ENCODE data around the gene ZNF664. TPM values are rescaled to one million over a fixed set of nuclear protein-coding genes. Genes with fewer than 3 reads are reported as not detected.

ZNF664 gene
- total RNA-seq, 1 experiment from 2014 or later: 34.2 TPM

- DNase-seq: no peak
Measured at GRCh38 chr12:124006846-124007713, 34.1 kb downstream of the ZNF664 start.

DNA sequence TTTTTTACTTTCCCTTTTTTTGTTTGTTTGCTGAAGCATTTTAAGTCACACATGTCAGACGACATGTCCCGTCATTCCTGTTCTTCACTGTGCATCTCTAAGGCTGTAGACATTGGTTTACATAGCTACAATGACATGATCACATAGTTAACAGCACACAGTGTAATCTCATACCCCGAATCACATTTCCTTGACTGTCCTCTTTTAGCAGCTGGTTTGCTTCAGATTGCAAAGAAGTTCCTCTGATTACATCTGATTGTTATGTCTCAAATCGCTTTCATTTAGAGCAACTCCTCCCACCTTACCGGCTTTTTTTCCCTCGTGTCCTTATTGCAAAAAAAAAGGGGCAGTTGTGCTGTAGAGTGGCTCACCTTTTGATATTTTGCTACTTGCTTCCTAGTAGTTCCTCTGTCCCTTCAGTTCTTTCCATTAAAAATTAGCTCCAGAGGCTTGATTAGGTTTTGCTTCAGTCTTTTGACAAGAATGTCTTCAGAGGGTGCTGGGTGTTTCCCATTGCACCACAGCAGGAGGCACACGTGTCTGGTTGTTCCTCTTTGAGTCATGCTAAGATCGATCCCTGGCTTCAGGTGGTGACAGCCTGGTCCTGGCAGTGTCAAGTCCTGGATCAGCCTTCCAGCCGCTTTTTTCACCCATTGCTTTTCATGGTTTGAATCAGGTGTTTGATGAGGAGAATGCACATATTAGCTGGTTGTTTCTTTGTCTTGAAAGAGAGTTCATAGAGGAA, 35.0 kb downstream of the ZNF664 start:
- Histone ChIP-seq H3K36me3 (peaks cover 15% of the 10 kb centered on the region), H3K4me3 (no peak overlapping the region), H3K9me3 (no peaks in the 10 kb centered on the region), H3K27me3 (no peaks in the 10 kb centered on the region)
- no peak for DNase-seq

More at GRCh38 chr12:124006846-124007713, 34.1 kb downstream of the ZNF664 start:
- peaks cover 15% of the 10 kb centered on the region for H3K36me3 ChIP-seq
- no peaks in the 10 kb centered on the region for H3K27me3 ChIP-seq
- no peaks in the 10 kb centered on the region for H3K9me3 ChIP-seq
- no peak overlapping the region for H3K4me3 ChIP-seq

DNA sequence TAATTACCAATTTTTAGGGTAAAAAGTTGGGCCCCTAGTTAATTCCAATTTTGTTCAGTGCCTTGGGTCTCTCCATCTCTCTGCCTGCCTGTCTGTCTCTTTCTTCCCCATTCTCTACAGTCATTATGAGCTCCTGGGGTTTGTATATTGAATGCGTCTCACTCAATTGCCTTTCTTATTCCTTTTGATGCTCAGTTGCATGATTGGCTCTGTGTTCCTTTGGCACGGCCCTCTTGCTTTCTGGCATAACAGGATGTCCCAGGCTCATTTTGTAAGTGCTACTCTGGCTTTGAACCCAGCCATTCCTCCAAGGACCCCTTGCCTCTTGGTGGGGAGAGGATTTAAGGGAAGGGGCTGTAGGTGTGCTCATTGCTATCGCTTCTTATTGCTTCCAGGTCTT, 35.6 kb downstream of the ZNF664 start:
- Histone ChIP-seq H3K27me3 (no peaks in the 10 kb centered on the region), H3K9me3 (no peaks in the 10 kb centered on the region), H3K36me3 (peaks cover 14% of the 10 kb centered on the region), H3K4me3 (no peak overlapping the region)
- DNase-seq: no peak

GRCh38 chr12:124009781-124010180, 36.8 kb downstream of the ZNF664 start:
- Histone ChIP-seq H3K4me3 (no peak overlapping the region), H3K27me3 (no peaks in the 10 kb centered on the region), H3K9me3 (no peaks in the 10 kb centered on the region), H3K36me3 (peaks cover 10% of the 10 kb centered on the region)
- DNase-seq: no peak

- H3K4me3 ChIP-seq: no peak overlapping the region
- no peaks in the 10 kb centered on the region for H3K9me3 ChIP-seq
- peaks cover 10% of the 10 kb centered on the region for H3K36me3 ChIP-seq
- H3K27me3 ChIP-seq: no peaks in the 10 kb centered on the region
- DNase-seq: no peak
Measured at GRCh38 chr12:124010687-124011086, 37.7 kb downstream of the ZNF664 start.

DNA sequence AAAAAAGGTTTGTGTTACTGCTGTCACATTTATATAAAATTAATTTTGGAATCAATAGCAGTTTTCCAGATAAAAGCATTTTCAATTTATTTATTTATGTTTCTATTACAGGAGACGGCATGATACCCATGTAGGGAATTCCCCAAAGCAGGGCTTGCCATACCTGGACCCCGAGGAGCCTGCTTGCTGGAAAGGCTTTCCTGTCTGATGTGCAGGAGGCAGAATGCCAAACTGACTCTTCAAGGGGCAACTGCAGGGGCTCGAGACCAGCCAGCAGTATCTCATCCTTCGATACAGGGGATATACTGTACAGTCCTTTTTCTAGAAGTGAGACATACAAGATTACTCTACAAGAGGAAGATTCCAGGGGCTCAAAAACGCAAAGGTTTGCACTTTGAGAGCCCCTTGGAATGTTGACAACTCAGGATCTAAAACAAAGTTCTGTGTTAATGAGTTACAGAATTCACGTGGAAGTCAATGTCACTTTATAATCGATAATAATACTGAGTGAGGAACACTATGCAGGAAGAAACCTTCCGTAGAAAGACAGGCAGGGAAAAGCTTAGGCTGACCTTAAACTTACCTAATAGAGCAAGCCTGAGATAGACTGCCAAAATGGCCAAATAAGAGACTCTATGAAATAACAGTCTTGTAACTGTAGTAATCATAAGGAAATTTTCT, 38.6 kb downstream of the ZNF664 start:
- H3K4me3 ChIP-seq: no peak overlapping the region
- DNase-seq: no peak
- no peaks in the 10 kb centered on the region for H3K27me3 ChIP-seq
- H3K9me3 ChIP-seq: no peaks in the 10 kb centered on the region
- peaks cover 10% of the 10 kb centered on the region for H3K36me3 ChIP-seq

GRCh38 chr12:124013073-124013472, 40.1 kb downstream of the ZNF664 start:
- no peak for DNase-seq
- H3K36me3 ChIP-seq: peaks cover 10% of the 10 kb centered on the region
- H3K9me3 ChIP-seq: no peaks in the 10 kb centered on the region
- H3K4me3 ChIP-seq: no peak overlapping the region
- no peaks in the 10 kb centered on the region for H3K27me3 ChIP-seq

DNA sequence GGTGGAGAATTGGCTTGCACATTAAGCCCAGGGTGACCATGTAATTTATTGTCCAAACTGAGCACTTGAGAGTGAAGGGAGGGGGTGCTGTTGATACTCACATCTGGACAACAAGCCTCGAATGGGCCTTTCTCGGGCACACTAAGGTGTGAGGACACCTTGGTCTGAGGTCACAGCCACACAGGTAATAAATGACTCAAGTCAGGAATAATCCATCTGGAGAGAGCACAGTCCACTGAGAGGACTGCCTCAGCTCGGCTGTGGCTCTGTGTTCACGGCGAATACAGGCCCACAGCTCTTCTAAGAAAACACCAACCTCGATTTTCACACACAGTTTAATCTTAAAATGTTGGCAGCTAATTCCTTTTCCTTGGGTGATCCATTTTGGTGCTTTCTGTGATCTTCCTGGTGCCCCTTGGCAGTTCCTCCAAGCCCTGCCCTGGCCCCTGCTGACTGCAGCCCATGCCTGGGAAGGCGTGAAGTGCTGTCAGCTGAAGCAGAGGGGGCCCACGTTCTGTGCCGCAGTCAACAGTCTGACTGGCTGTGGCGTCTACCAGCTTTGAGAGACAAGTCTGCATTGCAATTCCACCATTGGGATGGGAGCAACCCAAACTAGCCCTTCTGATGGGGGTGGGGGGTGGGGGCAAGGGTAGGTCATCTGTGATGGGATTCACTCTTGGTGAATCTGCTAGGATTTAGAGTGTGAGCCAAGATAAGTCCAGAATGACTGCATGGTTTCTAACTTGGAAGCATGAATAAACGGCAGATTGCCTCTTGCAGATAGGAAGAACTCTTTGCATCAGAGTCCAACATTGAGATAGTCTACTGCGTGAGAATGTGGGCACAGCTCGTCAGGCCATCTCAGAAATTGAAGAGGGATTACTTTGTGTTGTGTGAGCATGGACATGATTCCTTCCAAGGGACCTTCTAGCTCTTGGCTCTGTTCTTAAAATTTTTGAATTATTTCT, 42.8 kb downstream of the ZNF664 start:
- Histone ChIP-seq H3K4me3 (no peak overlapping the region), H3K36me3 (peaks cover 8% of the 10 kb centered on the region), H3K27me3 (no peaks in the 10 kb centered on the region), H3K9me3 (no peaks in the 10 kb centered on the region)
- DNase-seq: no peak

DNA sequence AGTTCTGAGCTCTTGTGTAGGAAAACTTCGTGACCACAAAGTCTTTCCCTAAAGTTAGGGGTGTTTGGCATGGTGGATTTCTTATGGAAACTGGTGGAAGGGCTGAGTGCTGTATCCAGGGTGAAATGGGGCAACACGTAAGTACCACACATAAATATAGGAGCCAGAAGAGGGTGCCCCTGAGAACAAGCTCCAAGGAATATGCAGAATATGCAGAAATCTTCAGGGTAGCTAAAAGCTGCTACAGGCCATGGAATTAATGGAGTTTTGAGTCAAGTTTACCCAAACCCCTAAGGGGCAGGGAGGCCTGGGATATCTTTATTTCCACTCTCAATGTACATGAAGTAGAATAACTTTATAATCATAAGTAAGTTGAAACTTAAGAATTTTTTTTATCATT, 44.0 kb downstream of the ZNF664 start:
- Histone ChIP-seq H3K27me3 (no peaks in the 10 kb centered on the region), H3K9me3 (no peaks in the 10 kb centered on the region), H3K36me3 (peaks cover under 1% of the 10 kb centered on the region), H3K4me3 (no peak overlapping the region)
- DNase-seq: no peak

- no peaks in the 10 kb centered on the region for H3K27me3 ChIP-seq
- no peak for DNase-seq
- H3K9me3 ChIP-seq: no peaks in the 10 kb centered on the region
- no peaks in the 10 kb centered on the region; the same call in 1 of the 2 replicates for H3K36me3 ChIP-seq
- no peak overlapping the region for H3K4me3 ChIP-seq
Measured at GRCh38 chr12:124018539-124018938, 45.5 kb downstream of the ZNF664 start.

GRCh38 chr12:124019115-124019514, 46.1 kb downstream of the ZNF664 start:
- no peak for DNase-seq
- H3K9me3 ChIP-seq: no peaks in the 10 kb centered on the region
- H3K36me3 ChIP-seq: no peaks in the 10 kb centered on the region
- no peaks in the 10 kb centered on the region for H3K27me3 ChIP-seq
- H3K4me3 ChIP-seq: no peak overlapping the region

DNA sequence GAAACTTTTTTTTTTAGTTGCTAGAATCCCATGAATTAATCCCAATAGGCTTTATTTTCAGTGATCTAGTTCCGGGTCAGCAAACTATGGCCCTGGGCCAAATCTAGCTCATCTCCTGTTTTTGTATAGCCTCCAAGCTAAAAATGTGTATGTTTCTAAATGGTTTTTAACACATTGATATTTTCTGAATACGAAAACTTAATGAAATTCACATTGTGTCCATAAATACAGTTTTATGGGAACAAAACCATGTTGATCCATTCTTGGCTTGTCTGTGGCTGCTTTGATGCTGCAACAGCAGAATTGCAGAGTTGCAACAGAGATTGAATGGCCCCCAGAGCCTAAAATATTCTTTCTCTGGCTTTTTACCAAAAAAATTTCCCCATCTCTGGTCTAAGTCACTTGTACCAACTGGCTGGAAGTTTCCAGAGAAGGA, 47.5 kb downstream of the ZNF664 start:
- Histone ChIP-seq H3K4me3 (no peak overlapping the region), H3K36me3 (no peaks in the 10 kb centered on the region), H3K27me3 (no peaks in the 10 kb centered on the region), H3K9me3 (no peaks in the 10 kb centered on the region)
- DNase-seq: no peak

DNA sequence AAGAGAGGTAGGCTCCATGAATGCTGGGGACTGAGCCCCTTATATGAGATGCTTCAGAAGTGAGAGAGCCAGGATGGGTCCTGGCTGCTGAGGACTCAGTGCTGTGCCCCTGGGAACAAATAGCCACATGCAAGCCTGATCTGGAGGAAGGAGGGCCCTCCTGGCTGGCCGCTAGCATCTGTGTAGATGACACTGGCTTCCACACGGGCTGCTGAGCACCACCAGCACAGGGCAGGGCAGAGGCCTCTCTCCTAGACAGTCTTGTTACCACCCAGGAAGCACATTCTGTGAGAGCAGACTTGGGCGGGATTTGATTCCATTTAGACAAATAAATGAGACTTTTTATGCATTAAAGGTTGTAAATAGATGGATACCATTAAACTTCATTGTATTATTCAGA, 48.0 kb downstream of the ZNF664 start:
- H3K27me3 ChIP-seq: no peaks in the 10 kb centered on the region
- no peak for DNase-seq
- no peaks in the 10 kb centered on the region for H3K36me3 ChIP-seq
- no peak overlapping the region for H3K4me3 ChIP-seq
- H3K9me3 ChIP-seq: no peaks in the 10 kb centered on the region

DNA sequence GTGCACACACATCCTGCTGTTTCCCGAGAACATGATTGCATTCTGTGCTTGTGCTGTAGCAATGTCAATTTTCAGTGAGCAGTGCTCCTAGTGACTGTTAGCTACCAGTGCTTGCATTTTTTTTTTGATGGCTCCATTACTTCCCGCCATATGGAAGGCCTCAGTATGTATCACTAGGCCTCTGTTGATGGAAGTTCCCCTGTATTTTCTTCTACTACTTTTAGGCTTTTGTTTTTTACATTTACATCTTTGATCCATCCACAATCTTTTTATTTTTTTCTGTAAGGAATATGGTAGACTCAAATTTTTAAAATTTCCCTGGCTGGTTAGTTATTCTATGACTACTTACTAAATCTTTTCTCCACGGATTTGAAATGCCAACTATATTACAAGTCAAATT, 49.1 kb downstream of the ZNF664 start:
- Histone ChIP-seq H3K4me3 (no peak overlapping the region), H3K36me3 (no peaks in the 10 kb centered on the region), H3K27me3 (no peaks in the 10 kb centered on the region), H3K9me3 (no peaks in the 10 kb centered on the region; the same call in 1 of the 2 replicates)
- no peak for DNase-seq

DNA sequence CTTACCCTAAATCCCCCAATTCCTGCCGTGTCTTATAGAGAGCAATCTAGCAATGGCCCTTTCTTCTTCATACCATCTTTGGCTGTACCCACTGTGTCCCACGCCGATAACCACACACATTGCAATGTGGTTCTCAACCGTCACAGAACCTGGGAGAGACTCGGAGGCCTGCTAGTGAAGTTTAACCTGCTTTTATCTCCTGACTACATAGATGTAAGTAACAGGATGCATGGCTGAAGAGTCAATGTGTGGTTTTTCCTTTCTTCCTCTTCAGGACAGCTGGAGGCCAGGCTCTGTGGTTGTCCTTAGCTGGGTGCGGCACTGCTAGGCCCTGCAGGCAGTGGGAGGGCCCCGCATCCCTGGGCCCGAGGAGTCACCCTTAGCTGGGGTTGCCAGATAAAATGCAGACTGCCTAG, 51.3 kb downstream of the ZNF664 start:
- no peak for DNase-seq

GRCh38 chr12:124024776-124025175, 51.8 kb downstream of the ZNF664 start:
- H3K9me3 ChIP-seq: no peaks in the 10 kb centered on the region; the same call in 1 of the 2 replicates
- H3K36me3 ChIP-seq: no peaks in the 10 kb centered on the region
- no peak overlapping the region for H3K4me3 ChIP-seq
- H3K27me3 ChIP-seq: no peaks in the 10 kb centered on the region
- DNase-seq: no peak

More for the DNA sequence above, 51.3 kb downstream of the ZNF664 start:
- Histone ChIP-seq H3K27me3 (no peaks in the 10 kb centered on the region), H3K9me3 (no peaks in the 10 kb centered on the region; the same call in 1 of the 2 replicates), H3K36me3 (no peaks in the 10 kb centered on the region), H3K4me3 (no peak overlapping the region)

All from MG63 (cell line).